ENCODE data around the gene RAB6D.
"Not testable (repeated sequence)": the region's sequence is repeated elsewhere in the genome, so short reads cannot be mapped to it uniquely, and the experiment has no call there.

Gene RAB6D

DNA sequence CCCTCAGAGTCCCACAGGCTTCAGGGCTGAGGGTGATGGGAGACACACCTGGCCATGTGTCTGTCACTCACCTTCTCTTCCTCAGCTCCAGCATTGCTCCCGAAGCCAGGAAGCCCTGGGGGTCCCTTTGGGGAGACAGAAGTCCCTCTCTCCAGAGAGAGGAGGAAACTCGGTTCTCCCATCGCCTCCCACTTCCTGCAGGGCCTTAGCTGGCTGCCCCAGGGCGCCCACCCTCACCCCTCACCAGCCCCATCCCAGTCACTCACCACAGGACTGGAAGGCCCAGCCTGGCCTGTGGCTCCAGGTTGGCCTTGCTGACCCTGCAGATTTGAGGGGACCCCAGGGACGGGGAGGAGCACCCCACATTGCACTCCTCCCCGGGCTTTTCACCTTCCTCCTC lies 2.7 kb upstream of the RAB6D start:
- no peak for DNase-seq (ENCODE audit: low read depth in 2 of 3, low spot score in 1 of 3)

DNA sequence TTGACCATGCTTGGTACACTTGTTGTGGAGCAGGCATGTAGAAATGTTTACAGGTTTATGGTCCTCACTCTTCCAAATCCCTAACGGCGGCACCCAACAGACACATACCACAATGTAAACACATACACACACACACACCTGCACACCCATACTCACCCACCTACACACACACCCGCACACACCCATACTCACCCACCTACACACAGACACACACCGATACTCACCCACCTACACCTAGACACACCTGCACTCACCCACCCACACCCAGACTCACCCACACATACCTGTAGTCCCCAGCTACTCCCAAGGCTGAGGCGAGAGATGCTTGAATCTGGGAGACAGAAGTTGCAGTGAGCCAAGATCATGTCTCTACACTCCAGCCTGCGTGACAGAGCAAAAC lies 1.5 kb upstream of the RAB6D start:
- no peak for DNase-seq (ENCODE audit: low read depth in 2 of 3, low spot score in 1 of 3)

DNA sequence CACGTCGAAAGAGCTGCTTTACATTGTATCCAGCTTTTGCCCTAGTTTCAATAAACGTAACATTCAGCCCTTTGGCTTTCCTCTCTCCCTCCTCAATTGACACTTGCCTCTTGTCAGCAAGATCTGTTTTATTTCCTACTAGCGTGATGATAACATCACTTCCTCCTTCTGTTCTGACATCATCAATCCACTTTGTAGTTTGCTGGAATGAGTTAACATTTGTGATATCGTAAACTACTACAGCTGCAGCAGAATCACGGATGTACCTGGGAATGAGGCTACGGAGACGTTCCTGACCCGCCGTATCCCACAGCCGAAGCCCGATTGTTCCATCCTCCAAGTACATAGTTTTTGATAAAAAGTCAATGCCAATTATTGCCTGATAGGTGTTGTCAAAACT lies 755 bp downstream of the RAB6D start:
- not testable (repeated sequence) for DNase-seq (ENCODE audit: low read depth in 2 of 3, low spot score in 1 of 3)

DNA sequence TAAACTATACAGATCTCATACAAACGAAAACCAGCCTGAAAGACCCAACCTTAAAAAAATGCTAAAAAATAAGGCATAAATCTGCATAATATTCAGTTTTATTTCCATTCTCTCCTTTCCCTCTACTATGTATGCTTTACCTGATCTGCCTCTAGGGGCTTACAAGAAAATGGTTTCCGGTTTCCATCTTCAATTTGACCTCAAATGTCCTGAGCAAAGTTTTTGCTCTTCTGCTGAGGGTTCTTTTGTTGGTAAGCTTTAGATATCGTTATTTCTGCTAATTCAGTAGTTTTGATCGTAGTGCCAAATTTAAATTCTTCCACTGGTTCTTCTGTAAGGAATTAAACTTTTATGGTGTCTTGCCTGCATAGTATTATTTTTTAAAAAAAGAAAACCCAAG lies 2.2 kb downstream of the RAB6D start:
- not testable (repeated sequence) for DNase-seq (ENCODE audit: low read depth in 2 of 3, low spot score in 1 of 3)

DNA sequence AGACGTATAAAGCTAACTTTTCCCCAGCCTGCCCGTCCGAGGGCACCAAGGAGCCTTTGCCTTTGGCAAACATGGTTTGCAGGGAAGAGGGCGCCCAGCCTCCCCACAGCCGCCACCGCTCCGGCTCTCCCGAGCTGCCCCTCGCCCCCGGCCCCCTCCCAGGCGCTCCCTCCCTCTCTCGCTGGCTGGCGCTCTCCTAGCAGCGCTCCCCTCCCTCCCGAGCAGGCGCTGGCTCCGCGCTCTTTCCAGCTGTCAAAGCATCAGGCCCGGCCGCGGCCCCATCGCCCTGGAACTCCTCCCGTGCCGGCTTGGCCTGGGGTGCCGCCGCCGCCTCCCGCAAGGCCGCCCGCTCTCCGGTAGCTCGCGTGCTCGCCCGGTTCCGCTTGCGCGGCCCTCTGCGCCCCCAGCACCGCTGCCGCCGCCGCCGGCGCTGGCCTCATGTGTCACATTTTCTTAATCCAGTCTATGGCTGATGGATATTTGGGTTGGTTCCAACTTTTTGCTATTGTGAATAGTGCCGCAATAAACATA lies 10.7 kb downstream of the RAB6D start:
- DNase-seq (ENCODE audit: low read depth in 2 of 3, low spot score in 1 of 3), result not testable (repeated sequence)

DNA sequence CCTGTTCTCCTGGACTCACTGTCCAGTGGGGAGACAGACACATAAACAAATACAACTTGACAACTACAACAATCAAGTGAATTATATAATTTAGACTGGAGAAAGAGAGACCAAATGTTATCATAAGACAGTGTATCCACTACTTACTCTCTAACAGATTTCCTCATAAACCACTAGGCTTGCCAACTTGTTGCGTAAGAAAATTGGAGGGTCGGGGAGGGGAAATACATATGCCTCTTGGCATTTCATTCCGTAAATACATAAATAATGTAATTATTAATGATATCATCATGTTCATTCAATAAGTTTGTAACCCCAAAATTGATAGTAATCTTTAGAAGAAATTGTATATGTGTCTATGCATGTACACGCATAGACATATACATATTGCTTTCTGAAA lies 14.9 kb downstream of the RAB6D start:
- no peak for DNase-seq (ENCODE audit: low read depth in 2 of 3, low spot score in 1 of 3)

DNA sequence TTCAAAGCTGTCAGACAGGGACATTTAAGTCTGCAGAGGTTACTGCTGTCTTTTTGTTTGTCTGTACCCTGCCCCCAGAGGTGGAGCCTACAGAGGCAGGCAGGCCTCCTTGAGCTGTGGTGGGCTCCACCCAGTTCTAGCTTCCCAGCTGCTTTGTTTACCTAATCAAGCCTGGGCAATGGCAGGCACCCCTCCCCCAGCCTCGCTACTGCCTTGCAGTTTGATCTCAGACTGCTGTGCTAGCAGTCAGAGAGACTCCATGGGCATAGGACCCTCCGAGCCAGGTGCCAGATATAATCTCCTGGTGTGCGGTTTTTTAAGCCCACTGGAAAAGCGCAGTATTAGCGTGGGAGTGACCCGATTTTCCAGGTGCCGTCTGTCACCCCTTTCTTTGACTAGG lies 16.9 kb downstream of the RAB6D start:
- not testable (repeated sequence) for DNase-seq (ENCODE audit: low read depth in 2 of 3, low spot score in 1 of 3)

DNA sequence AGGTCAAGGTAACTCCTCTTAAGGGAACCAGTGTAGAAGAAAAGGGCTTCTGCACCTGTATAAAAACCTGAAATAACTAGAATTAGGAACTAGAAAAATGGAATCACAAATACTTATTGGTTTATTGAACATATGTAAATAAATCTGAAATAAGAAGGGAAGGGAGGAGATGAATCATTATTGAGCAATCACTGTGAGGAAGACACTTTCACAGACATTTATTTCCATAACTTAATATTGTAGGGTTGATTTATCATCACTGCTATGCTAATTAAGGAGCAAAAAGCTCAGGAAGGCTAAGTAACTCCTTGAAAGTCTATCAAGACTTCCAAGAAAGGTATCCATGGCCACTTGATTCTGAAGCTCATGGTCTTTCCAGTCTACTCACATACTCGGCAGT lies 24.7 kb downstream of the RAB6D start:
- not testable (repeated sequence) for DNase-seq (ENCODE audit: low read depth in 2 of 3, low spot score in 1 of 3)

DNA sequence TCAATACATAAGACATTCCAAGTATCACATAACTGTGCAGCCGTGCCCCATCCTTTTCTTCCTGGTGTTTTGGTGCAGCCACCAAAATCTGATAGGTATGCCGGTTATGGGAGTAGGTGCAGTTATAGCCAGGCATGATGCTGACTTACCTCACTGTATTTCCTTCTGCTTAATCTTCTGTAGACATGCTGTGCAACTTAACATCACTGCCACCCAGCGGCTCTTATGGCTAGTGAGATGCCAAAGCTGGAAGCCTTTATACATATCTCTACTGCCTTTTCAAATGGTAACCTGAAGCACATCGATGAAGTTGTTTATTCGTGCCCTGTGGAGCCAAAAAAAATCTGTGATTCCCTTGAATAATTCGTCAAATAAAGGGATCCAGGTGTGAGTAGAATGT lies 28.6 kb downstream of the RAB6D start:
- not testable (repeated sequence) for DNase-seq (ENCODE audit: low read depth in 2 of 3, low spot score in 1 of 3)

DNA sequence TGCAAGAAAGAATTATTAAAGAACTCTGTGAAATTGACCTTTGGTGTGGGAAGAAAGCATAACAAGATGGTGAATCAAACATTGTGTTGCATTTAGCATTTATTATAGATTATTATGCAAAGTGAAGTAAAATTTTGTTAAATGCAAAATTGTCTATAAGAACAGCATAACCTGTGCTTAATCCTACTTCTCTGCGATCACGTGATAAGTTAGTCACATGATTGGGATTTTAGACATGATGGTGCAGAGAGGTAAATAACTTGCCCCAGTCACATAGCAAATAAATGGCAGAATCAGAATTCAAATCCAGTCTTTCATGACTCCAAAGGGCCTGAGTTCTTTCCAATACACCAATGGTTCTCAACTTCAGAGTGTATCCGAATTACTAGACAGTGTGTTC lies 31.3 kb downstream of the RAB6D start:
- not testable (repeated sequence) for DNase-seq (ENCODE audit: low read depth in 2 of 3, low spot score in 1 of 3)

DNA sequence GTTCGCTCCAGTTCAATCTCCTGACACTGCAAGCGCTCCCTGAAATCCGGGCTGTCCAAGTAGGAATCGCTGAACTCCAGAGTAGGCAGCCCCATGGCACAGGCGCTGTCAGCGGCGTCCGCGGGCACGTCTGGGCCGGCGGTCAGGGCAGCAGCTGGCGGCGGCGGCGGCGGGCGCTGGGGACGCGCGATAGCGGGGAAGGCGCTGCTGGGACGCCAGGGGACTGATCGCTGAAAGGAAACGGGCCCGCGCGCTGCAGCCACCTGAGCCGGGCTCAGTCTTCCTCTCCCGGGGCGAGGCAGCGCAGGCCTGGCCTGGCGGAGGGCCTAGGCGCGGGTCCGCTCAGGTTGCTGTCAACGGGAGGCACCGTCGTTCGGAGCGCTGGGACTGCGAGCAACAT lies 33.0 kb downstream of the RAB6D start:
- peak in 1 of 3 donors; percentile 0 for DNase-seq (ENCODE audit: low read depth in 2 of 3, low spot score in 1 of 3)

DNA sequence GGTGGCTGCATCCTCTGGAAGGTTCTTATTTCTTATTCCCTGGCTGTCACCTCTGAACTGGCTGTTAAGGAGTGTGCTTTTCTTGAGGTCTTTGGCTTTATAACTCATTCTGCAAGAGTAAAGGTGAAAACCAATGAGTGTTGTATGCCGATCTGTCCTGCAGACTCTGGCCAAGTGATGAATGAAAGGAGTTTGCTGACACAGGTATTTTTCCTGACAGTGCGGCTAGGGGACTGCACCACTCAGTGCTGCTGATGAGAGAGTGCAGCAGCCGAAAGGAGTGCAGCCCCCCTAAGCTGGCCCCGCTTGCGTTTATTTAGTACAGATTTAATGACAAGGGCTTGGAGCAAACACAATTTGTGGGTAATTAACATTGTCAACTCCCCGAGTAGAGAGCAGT lies 41.8 kb downstream of the RAB6D start:
- DNase-seq (ENCODE audit: low read depth in 2 of 3, low spot score in 1 of 3), result no peak

DNA sequence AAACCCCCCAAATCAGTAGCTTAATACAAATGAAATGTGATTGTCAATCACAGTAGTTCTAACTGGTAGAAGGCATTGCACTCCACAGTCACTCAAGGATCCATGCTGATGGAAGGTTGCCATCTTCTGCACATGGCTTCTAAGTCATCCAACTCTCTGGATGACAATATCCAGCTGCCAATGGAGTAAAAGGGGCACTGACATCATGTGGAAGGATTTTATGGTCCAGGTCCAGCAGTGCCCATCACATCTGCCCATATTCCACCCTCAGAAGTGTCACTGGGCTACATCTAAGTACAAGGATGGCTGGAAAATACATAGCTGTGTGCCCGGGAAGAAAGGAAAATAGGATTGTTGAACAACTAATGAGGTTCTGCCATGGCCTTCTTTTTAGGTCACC lies 42.6 kb downstream of the RAB6D start:
- DNase-seq (ENCODE audit: low read depth in 2 of 3, low spot score in 1 of 3), result not testable (repeated sequence)

DNA sequence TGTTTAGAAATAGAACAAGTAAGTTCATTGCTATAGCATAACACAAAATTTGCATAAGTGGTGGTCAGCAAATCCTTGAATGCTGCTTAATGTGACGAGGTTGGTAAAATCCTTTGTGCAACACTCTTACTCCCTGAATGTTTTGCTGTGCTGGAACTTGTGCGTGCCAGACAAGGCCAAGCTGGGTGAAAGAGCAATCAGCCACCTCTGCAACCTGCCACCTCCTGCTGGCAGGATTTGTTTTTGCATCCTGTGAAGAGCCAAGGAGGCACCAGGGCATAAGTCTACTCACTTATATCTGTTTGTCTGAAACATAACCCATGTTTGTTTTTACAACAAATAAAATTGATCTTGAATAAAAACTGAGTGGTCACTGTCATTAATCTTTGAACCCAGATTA lies 53.0 kb downstream of the RAB6D start:
- not testable (repeated sequence) for DNase-seq (ENCODE audit: low read depth in 2 of 3, low spot score in 1 of 3)
